SKM-1 treated with dmso at 0.1 percent for 144 hours (cell line): Measurements from ENCODE around the gene BCAS3.

ENCODE experiments used
- DNase-seq: peaks from one replicate; lab custom pipeline; 2025; ENCODE audit not compliant: unreplicated experiment; lab: John Stamatoyannopoulos, UW

Gene BCAS3

GRCh38 chr17:61178284-61178683 is 500.6 kb downstream of the BCAS3 start:
- DNase-seq, result no peak

- DNase-seq, result no peak
Measured at GRCh38 chr17:61179380-61179806, 501.7 kb downstream of the BCAS3 start.

- DNase-seq, result no peak
Measured at GRCh38 chr17:61183793-61184192, 506.1 kb downstream of the BCAS3 start.

- DNase-seq, result no peak
Measured at GRCh38 chr17:61185385-61185784, 507.7 kb downstream of the BCAS3 start.

GRCh38 chr17:61187038-61187437 is 509.4 kb downstream of the BCAS3 start:
- DNase-seq, result no peak

- no peak for DNase-seq
Measured at GRCh38 chr17:61188081-61188480, 510.4 kb downstream of the BCAS3 start.

- no peak for DNase-seq
Measured at GRCh38 chr17:61189968-61190367, 512.3 kb downstream of the BCAS3 start.

- no peak for DNase-seq
Measured at GRCh38 chr17:61196302-61196704, 518.7 kb downstream of the BCAS3 start.

- no peak for DNase-seq
Measured at GRCh38 chr17:61196799-61197198, 519.1 kb downstream of the BCAS3 start.

GRCh38 chr17:61199431-61200338 is 522.0 kb downstream of the BCAS3 start:
- no peak for DNase-seq

GRCh38 chr17:61200339-61200715 is 522.7 kb downstream of the BCAS3 start:
- no peak for DNase-seq

- no peak for DNase-seq
Measured at GRCh38 chr17:61201211-61201610, 523.6 kb downstream of the BCAS3 start.

GRCh38 chr17:61202564-61202963 is 524.9 kb downstream of the BCAS3 start:
- DNase-seq, result no peak

- no peak for DNase-seq
Measured at GRCh38 chr17:61203671-61204131, 526.0 kb downstream of the BCAS3 start.

- DNase-seq, result no peak
Measured at GRCh38 chr17:61204456-61204855, 526.8 kb downstream of the BCAS3 start.

- DNase-seq, result no peak
Measured at GRCh38 chr17:61205401-61205800, 527.8 kb downstream of the BCAS3 start.

GRCh38 chr17:61205931-61206330 is 528.3 kb downstream of the BCAS3 start:
- DNase-seq, result no peak

GRCh38 chr17:61206922-61207321 is 529.3 kb downstream of the BCAS3 start:
- DNase-seq, result no peak

- DNase-seq, result no peak
Measured at GRCh38 chr17:61208301-61209105, 530.9 kb downstream of the BCAS3 start.

- DNase-seq, result no peak
Measured at GRCh38 chr17:61209106-61209439, 531.4 kb downstream of the BCAS3 start.

- no peak for DNase-seq
Measured at GRCh38 chr17:61209525-61209924, 531.9 kb downstream of the BCAS3 start.

GRCh38 chr17:61211236-61211635 is 533.6 kb downstream of the BCAS3 start:
- no peak for DNase-seq
